Fibroblast of peridontal ligament (primary cell): Measurements from ENCODE around the gene NGEF.

Source experiments
- DNase-seq: peaks from one replicate; pipeline ENCODE4 v3.0.0-alpha.2; 2010; ENCODE audit errors: extremely low read depth

The NGEF gene

GRCh38 chr2:232997749-232998665 is 15.0 kb downstream of the NGEF start:
- no peak for DNase-seq

- DNase-seq = no peak
These were observed 18.6 kb downstream of the NGEF start for GRCh38 chr2:232994446-232994845.

- DNase-seq = no peak
These were observed 19.7 kb downstream of the NGEF start for GRCh38 chr2:232993231-232993821.

- no peak for DNase-seq
These were observed 26.9 kb downstream of the NGEF start for GRCh38 chr2:232986155-232986554.

- DNase-seq = no peak
These were observed 28.4 kb downstream of the NGEF start for GRCh38 chr2:232984451-232985207.

GRCh38 chr2:232983669-232984140 is 29.4 kb downstream of the NGEF start:
- DNase-seq = no peak

- DNase-seq = no peak
These were observed 30.0 kb downstream of the NGEF start for GRCh38 chr2:232982926-232983668.

- no peak for DNase-seq
These were observed 31.2 kb downstream of the NGEF start for GRCh38 chr2:232981767-232982360.

- DNase-seq = no peak
These were observed 31.7 kb downstream of the NGEF start for GRCh38 chr2:232981356-232981755.

- DNase-seq = no peak
These were observed 32.4 kb downstream of the NGEF start for GRCh38 chr2:232980683-232981082.

GRCh38 chr2:232979871-232980461 is 33.1 kb downstream of the NGEF start:
- peak; percentile 41 for DNase-seq

GRCh38 chr2:232977438-232977971 is 35.6 kb downstream of the NGEF start:
- no peak for DNase-seq

GRCh38 chr2:232976666-232977437 is 36.2 kb downstream of the NGEF start:
- DNase-seq = no peak

GRCh38 chr2:232976176-232976575 is 36.9 kb downstream of the NGEF start:
- DNase-seq = no peak

GRCh38 chr2:232974396-232974795 is 38.7 kb downstream of the NGEF start:
- DNase-seq = no peak

- DNase-seq = no peak
These were observed 39.3 kb downstream of the NGEF start for GRCh38 chr2:232973796-232974195.

- DNase-seq = peak; percentile 15
These were observed 39.9 kb downstream of the NGEF start for GRCh38 chr2:232973011-232973735.

GRCh38 chr2:232971744-232972143 is 41.3 kb downstream of the NGEF start:
- no peak for DNase-seq

GRCh38 chr2:232970051-232970450 is 43.0 kb downstream of the NGEF start:
- DNase-seq = no peak
